ENCODE data around the gene SLC6A18.

Gene SLC6A18

GRCh38 chr5:1199649-1200494, 25.3 kb upstream of the SLC6A18 start:
- TF ChIP-seq CTCF (IDR thresholded peaks at IDR 0.05; ENCODE audit: low read depth, low read length, missing control alignments): no peak
- in situ Hi-C loops (cut with HindIII; ENCODE audit: low pct_ligation_motif_present, low sequenced_read_pairs): loop anchor here (25.0 kb wide), 1 partner anchor 112 kb away; no protein-coding TSS in a partner anchor
- H3K36me3 ChIP-seq (replicated peaks): no peaks in the 10 kb centered on the region
- H3K4me3 ChIP-seq (ENCODE audit: low read depth, low read length): no peak overlapping the region
- peaks cover 10% of the 10 kb centered on the region for H3K27me3 ChIP-seq (replicated peaks)
- H3K27ac ChIP-seq: no peak overlapping the region
- DNase-seq: no peak

- no peak overlapping the region for H3K4me3 ChIP-seq (ENCODE audit: low read depth, low read length)
- no peak overlapping the region for H3K27ac ChIP-seq
- no peak for TF ChIP-seq CTCF (IDR thresholded peaks at IDR 0.05; ENCODE audit: low read depth, low read length, missing control alignments)
- in situ Hi-C loops (cut with HindIII; ENCODE audit: low pct_ligation_motif_present, low sequenced_read_pairs): loop anchor here (25.0 kb wide), 1 partner anchor 112 kb away; no protein-coding TSS in a partner anchor
- no peak for DNase-seq
- peaks cover 16% of the 10 kb centered on the region for H3K27me3 ChIP-seq (replicated peaks)
- no peaks in the 10 kb centered on the region for H3K36me3 ChIP-seq (replicated peaks)
Measured at GRCh38 chr5:1200495-1201326, 24.5 kb upstream of the SLC6A18 start.

- Histone ChIP-seq H3K27me3 (replicated peaks) (peaks cover 22% of the 10 kb centered on the region), H3K36me3 (replicated peaks) (no peaks in the 10 kb centered on the region), H3K27ac (no peak within 1 kb of the TSS), H3K4me3 (ENCODE audit: low read depth, low read length) (no peak within 1 kb of the TSS)
- in situ Hi-C loops (cut with HindIII; ENCODE audit: low pct_ligation_motif_present, low sequenced_read_pairs): loop anchor here (25.0 kb wide), 1 partner anchor 111 kb away; no protein-coding TSS in a partner anchor
- no peak for TF ChIP-seq CTCF (IDR thresholded peaks at IDR 0.05; ENCODE audit: low read depth, low read length, missing control alignments)
- no peak for DNase-seq
Measured at GRCh38 chr5:1201327-1202025, 23.7 kb upstream of the SLC6A18 start, which contains the start of gene SLC6A19. SLC6A19 (plus strand) TSS chr5:1201595; CDS start chr5:1201651, 56 bp downstream.

- in situ Hi-C loops (cut with HindIII; ENCODE audit: low pct_ligation_motif_present, low sequenced_read_pairs): loop anchor here (25.0 kb wide), 1 partner anchor 110 kb away; no protein-coding TSS in a partner anchor
- Histone ChIP-seq H3K36me3 (replicated peaks) (no peaks in the 10 kb centered on the region), H3K27ac (no peak overlapping the region), H3K4me3 (ENCODE audit: low read depth, low read length) (no peak overlapping the region), H3K27me3 (replicated peaks) (peaks cover 30% of the 10 kb centered on the region)
- DNase-seq: no peak
- TF ChIP-seq CTCF (IDR thresholded peaks at IDR 0.05; ENCODE audit: low read depth, low read length, missing control alignments): no peak
Measured at GRCh38 chr5:1202026-1202797, 23.0 kb upstream of the SLC6A18 start.

GRCh38 chr5:1202798-1203185, 22.4 kb upstream of the SLC6A18 start:
- Histone ChIP-seq H3K4me3 (ENCODE audit: low read depth, low read length) (no peak overlapping the region), H3K27me3 (replicated peaks) (peaks cover 33% of the 10 kb centered on the region), H3K36me3 (replicated peaks) (no peaks in the 10 kb centered on the region), H3K27ac (no peak overlapping the region)
- DNase-seq: no peak
- in situ Hi-C loops (cut with HindIII; ENCODE audit: low pct_ligation_motif_present, low sequenced_read_pairs): loop anchor here (25.0 kb wide), 1 partner anchor 110 kb away; no protein-coding TSS in a partner anchor
- TF ChIP-seq CTCF (IDR thresholded peaks at IDR 0.05; ENCODE audit: low read depth, low read length, missing control alignments): no peak

Measured in brain microvascular endothelial cell (primary cell).